ENCODE data around the gene OXCT1. TPM values are rescaled to one million over a fixed set of nuclear protein-coding genes. Genes with fewer than 3 reads are reported as not detected.

OXCT1 gene
- total RNA-seq, 4 donors from 2014 or later: 19.5 to 335 (median 25.1) TPM

GRCh38 chr5:41686191-41686590 lies 184.0 kb downstream of the OXCT1 start:
- no peak for TF ChIP-seq CTCF (IDR thresholded peaks at IDR 0.05)
- TF ChIP-seq POLR2A (IDR thresholded peaks at IDR 0.05): no peak
- H3K27me3 ChIP-seq: no peaks in the 10 kb centered on the region
- no peak overlapping the region for H3K27ac ChIP-seq
- no peaks in the 10 kb centered on the region for H3K9me3 ChIP-seq
- H3K4me3 ChIP-seq (replicated peaks in 1 of 3): no peak overlapping the region
- no peak for DNase-seq
- H3K4me1 ChIP-seq: no peaks in the 10 kb centered on the region
- intact Hi-C loops (cut with DNase I): no loop called here
- no peaks in the 10 kb centered on the region for H3K36me3 ChIP-seq

- DNase-seq: no peak
- Histone ChIP-seq H3K4me1 (no peaks in the 10 kb centered on the region), H3K4me3 (replicated peaks in 1 of 3) (no peak overlapping the region), H3K27me3 (no peaks in the 10 kb centered on the region), H3K36me3 (no peaks in the 10 kb centered on the region), H3K9me3 (no peaks in the 10 kb centered on the region), H3K27ac (no peak overlapping the region)
- intact Hi-C loops (cut with DNase I): no loop called here
- 68% methylated on average over 3 of the region's 3 CpGs for WGBS, 2 donors
- TF ChIP-seq CTCF (IDR thresholded peaks at IDR 0.05) (no peak), POLR2A (IDR thresholded peaks at IDR 0.05) (no peak)
Measured at GRCh38 chr5:41683181-41683580, 187.0 kb downstream of the OXCT1 start.

- Histone ChIP-seq H3K9me3 (no peaks in the 10 kb centered on the region), H3K27ac (no peak overlapping the region), H3K4me1 (no peaks in the 10 kb centered on the region), H3K4me3 (replicated peaks in 1 of 3) (no peak overlapping the region), H3K36me3 (no peaks in the 10 kb centered on the region), H3K27me3 (no peaks in the 10 kb centered on the region)
- DNase-seq: no peak
- 50 to 57% methylated on average over 1 of the region's 1 CpG for WGBS, 2 donors
- TF ChIP-seq CTCF (IDR thresholded peaks at IDR 0.05) (no peak), POLR2A (IDR thresholded peaks at IDR 0.05) (no peak)
- intact Hi-C loops (cut with DNase I): no loop called here
Measured at GRCh38 chr5:41682641-41683040, 187.6 kb downstream of the OXCT1 start.

- TF ChIP-seq CTCF (IDR thresholded peaks at IDR 0.05): no peak
- Histone ChIP-seq H3K27ac (no peak overlapping the region), H3K9me3 (no peaks in the 10 kb centered on the region), H3K4me1 (no peaks in the 10 kb centered on the region), H3K4me3 (replicated peaks in 1 of 3) (no peak overlapping the region), H3K27me3 (no peaks in the 10 kb centered on the region), H3K36me3 (no peaks in the 10 kb centered on the region)
- 46 to 75% methylated on average over 1 of the region's 1 CpG for WGBS, 2 donors
- intact Hi-C loops (cut with DNase I): no loop called here
- DNase-seq: no peak
Measured at GRCh38 chr5:41681840-41682239, 188.4 kb downstream of the OXCT1 start.

Other genes with a start within 250 kb of the OXCT1 start
- gene RIMOC1, start 33.9 kb upstream of the OXCT1 start, total RNA-seq: 10 to 100 TPM; 20.1 to 27.9 (median 24.6) TPM
- gene FBXO4, start 54.9 kb upstream of the OXCT1 start, total RNA-seq: 10 to 100 TPM; 22.0 to 26.5 (median 23.4) TPM

All from thyroid gland (tissue), 4 donors.